NOMO-1 treated with DMSO at 0.1 percent for 48 hours (cell line): ENCODE data around the gene RAB3D.
"Not testable (repeated sequence)": the region's sequence is repeated elsewhere in the genome, so short reads cannot be mapped to it uniquely, and the experiment has no call there.

Experiments
- DNase-seq: peaks from one replicate; lab custom pipeline; 2025; ENCODE audit not compliant: unreplicated experiment; lab: John Stamatoyannopoulos, UW

The RAB3D gene

GRCh38 chr19:11339254-11340098, at the start of gene RAB3D:
TSS of gene RAB3D (minus strand) at chr19:11339657. CDS start at chr19:11337399, 2,258 bp downstream.
- DNase-seq = peak; percentile 89

DNA sequence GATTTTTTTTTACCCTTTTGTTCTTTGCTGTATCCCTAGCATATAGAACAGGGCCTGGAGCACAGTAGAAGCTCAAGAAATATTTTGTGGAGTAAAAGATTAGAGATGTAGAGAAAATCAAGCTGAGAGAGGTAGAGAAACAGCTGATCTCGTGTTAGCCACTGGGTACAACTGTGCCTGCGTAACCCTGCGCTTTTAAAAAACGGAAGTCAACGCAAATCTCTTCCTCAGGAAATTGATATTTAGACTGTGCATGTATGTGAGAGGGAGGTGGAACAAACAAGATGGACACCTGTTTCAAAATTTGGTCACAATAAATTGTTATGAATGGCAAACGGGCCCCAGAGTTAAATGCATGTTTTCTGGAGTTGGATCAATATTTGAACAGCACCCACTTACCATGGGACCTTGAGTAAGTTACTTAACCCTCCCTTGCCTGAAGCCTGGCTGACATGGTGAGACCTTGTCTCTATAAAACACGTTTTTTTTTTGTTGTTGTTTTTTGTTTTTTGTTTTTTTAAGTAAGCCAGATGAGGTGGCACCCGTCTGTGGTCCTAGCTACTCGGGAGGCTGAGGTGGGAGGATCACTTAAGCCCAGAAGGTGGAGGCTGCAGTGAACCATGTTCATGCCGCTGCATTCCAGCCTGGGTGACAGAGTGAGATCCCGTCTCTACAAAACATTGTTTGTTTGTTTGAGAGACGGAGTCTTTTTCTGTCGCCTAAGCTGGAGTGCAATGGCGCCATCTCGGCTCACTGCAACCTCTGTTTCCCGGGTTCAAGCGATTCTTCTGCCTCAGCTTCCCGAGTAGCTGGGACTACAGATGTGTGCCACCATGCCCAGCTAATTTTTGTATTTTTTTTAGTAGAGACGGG, 47.9 kb upstream of the RAB3D start:
- peak; percentile 81 for DNase-seq

- DNase-seq = no peak
Observed at GRCh38 chr19:11384778-11385129, 45.3 kb upstream of the RAB3D start.

DNA sequence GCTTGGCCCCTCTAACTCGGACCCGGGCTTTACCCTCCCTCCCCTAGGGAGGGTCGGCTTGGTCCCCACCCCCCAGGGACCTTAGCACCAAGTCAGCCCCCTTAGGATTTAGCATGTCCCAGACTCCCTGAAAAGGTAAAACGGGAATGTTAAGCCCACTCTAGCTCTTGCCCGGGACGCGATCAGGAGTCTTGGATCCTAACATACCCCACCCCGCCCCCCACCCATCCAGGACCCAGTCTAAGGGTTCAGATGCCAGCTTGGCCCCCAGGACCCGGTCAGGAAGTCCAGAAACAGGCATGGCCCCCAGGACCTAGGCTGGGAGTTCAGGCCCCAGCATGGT, 44.2 kb upstream of the RAB3D start:
- DNase-seq = no peak

DNA sequence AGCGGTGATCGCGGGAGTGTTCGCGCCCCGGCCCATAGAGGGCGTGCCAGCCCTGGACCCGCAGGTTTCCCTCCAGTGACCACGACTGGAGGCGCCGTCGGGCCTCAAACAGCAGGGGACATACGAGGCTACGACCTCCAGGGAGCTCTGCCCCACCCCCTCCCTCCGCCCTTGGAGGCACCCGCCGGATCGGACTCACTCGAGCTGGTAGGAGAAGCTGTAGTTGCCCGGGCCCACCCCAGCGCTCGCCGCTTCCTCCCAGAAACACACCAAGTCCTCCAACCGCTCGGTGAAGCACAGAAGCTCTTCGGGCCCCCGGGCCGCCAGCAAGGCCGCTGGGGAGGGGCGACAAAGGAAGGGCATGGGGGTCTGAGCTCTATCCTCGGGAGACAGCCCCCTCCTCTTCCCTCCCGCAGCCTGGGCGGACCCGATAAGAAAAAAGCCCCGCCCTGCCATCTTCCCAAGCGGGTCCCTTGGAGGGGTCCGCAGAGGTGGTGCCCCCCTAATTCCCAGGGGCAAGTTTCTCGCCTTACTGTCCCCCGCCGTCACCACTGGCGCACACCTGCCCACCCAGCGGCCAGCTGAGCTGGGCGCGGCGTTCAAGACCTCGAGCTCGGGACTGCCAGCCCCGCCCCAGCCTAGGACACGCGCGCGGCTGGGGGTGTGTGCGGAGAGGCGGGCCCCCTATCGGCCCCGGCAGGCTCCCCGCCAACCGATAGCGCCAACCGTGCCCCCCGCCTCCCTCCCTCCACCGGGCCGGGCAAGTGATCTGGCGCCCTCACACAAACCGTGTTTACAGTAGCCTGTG, 43.6 kb upstream of the RAB3D start:
- peak; percentile 61 for DNase-seq

DNA sequence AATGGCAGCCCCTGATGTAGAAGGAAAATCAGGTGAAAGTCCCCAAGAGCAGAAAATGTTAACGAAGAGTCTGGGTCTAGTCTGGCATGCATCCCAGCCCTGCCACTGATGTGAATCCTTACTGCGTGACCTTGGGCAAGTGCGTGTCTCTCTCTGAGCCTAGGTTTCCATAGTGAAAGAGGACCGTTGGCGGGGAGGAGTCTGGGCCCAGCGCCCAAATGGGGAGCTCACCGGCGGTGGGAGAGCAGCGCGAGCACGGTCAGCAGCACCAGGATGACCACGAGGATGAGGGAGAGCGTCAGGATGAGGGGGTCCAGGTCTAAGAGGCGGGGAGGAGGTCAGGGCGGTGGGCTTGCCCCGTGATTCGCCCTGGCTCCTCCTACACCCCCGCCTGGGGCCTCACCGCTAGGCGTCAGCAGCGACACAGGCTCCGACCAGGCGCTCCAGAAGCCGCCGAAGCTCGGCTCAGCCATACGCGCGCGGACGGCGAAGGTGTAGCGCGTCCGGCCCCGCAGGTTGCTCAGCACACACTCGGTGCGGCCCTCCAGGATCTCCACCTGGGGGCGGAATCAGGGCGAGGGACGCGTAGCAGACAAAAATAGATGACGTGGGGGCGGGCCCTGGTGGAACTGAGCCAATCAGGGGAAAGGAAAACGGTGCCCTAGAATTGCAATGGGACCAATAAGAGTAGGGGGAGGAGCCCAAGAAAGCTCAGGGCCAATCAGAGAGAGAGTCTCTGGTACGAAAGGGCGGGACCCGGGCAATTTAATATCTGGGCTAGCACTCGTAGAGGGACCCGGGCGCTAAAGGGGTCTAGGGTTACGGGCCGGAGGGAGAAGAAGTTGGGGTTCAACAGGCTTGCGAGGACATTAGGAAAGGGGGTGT, 41.4 kb upstream of the RAB3D start:
- DNase-seq = peak; percentile 98

DNA sequence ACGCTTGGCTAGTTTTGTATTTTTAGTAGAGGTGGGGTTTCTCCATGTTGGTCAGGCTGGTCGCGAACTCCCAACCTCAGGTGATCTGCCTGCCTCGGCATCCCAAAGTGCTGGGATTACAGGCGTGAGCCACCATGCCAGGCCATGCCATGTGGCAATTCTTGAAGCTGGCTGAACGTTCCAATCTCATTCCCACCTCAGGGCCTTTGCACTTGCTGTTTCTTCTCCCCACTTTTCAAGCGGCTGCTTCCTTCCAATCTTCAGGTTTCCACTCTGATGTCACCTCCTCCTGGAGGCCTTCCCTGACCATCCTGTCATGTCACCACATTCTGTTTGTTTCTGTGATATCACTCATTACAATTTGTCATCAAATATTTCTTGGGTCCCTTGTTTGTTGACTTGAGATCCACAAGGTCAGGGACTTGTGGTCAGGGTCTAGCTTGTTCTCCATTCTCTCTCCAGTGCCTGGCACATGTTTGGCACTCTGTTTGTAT, 40.4 kb upstream of the RAB3D start:
- no peak for DNase-seq

GRCh38 chr19:11379269-11379845, 39.9 kb upstream of the RAB3D start:
- not testable (repeated sequence) for DNase-seq

- no peak for DNase-seq
Observed at GRCh38 chr19:11378319-11379189, 39.1 kb upstream of the RAB3D start.

- no peak for DNase-seq
Observed at GRCh38 chr19:11377756-11378155, 38.3 kb upstream of the RAB3D start.

- DNase-seq = peak; percentile 52
Observed at GRCh38 chr19:11377237-11377636, 37.8 kb upstream of the RAB3D start.

GRCh38 chr19:11375143-11375948, 35.9 kb upstream of the RAB3D start:
- peak; percentile 65 for DNase-seq

GRCh38 chr19:11374433-11375142, 35.1 kb upstream of the RAB3D start, which contains the start of gene SWSAP1:
TSS of gene SWSAP1 (plus strand) at chr19:11374666. CDS start at chr19:11374681, 15 bp downstream.
- DNase-seq = peak; percentile 100

GRCh38 chr19:11373885-11374432, 34.5 kb upstream of the RAB3D start:
- peak; percentile 54 for DNase-seq

DNA sequence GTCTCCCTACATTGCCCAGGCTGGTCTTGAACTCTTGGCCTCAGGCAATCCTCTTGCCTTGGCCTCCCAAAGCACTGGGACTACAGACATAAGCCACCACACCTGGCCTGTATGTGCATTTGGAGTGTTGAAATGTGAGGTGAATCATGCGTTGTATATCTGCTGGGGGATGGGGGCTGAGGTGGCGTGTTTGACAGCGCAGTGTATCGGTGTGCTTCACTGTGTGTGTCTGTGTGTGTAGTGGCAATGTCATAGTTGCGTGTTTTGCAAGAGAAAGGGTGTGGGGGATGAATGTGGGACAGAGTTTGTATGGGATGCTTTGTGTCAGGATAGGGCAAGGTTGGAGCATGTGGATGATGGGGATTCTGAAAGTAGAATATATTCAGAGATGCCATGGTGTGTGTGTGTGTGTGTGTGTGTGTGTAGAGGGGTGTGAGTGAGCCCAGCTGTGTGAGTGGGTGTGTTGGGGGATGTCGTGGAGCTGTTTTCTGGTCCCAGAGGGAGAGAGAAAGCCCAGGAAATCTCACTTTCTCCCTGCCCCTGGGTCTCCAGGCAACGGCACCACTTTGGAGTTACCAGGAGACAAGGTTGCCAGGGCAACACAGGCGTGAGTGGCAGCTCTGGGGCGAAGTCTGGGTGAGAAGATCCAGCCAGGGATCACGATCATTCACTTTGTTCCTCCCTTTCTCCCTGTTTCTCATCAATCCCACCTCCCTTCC, 33.9 kb upstream of the RAB3D start:
- peak; percentile 44 for DNase-seq

GRCh38 chr19:11370744-11371143, 31.3 kb upstream of the RAB3D start:
- no peak for DNase-seq
